Femur (tissue), 1 donor: ENCODE measurements around the gene CTBP2.
A peak's percentile ranks its signal among the peaks of the same experiment; 100 is the strongest.
"Not testable (repeated sequence)": the region's sequence is repeated elsewhere in the genome, so short reads cannot be mapped to it uniquely, and the experiment has no call there.

Experiments
- DNase-seq: peaks from one replicate; pipeline ENCODE4 v3.0.0-alpha.2; 2017

Gene CTBP2

GRCh38 chr10:125082881-125083575, 77.3 kb downstream of the CTBP2 start:
- DNase-seq = no peak

- not testable (repeated sequence) for DNase-seq
Measured at GRCh38 chr10:125082471-125082870, 77.9 kb downstream of the CTBP2 start.

- DNase-seq = no peak
Measured at GRCh38 chr10:125081931-125082330, 78.4 kb downstream of the CTBP2 start.

- DNase-seq = no peak
Measured at GRCh38 chr10:125080984-125081383, 79.4 kb downstream of the CTBP2 start.

DNA sequence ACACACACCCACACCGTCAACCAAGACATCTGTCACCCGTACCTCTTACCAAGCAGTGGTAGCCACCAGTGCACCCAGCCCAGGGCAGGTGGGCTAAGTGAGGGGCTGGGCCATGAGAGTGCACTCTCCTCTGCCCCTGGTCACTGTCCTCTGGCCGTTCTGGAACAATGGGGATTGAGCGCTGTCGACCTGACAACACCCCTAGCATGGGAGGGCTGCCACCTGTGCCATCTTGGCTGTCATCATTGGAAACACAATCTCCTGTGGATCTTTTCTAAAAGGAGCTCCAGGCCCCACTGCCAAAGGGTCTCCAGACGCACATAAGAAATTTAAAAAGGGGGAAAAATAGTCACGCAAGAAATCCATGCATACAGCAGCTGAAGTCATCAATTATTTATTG, 80.1 kb downstream of the CTBP2 start:
- no peak for DNase-seq

- DNase-seq = no peak
Measured at GRCh38 chr10:125079091-125079600, 81.2 kb downstream of the CTBP2 start.

- DNase-seq = no peak
Measured at GRCh38 chr10:125076891-125077541, 83.3 kb downstream of the CTBP2 start.

DNA sequence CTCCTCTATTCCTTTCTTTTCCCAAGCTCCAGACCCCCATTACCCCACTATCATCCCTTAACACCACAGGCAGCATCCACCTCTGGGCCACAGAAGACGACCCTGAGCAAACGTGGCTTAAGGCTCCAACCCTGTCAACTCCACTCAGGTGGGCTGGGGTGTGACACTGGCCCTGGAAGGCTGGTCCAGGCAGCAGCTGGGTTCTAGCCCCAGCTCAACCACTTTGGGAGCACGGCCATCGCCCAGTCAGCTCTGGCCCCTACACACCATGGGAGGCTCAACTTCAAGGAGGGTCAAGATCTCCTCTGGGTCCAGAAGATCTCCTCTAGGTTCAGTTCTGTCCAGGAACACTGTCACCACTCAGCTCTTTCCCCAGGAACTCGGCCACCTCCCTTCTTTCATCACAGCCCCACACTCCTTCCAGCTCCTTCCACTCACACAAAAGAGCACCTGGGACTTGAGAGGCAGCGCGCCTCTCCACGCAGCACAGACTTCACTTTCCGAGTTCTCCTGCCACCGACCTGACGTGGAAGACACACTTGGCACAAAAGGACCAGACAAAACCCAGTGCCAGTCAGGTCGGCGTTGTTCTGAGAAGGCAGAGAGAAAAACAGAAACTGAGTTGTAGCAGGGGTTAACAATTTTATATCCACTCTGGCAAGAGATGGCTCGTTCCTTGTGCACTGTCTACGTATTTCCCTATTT, 84.1 kb downstream of the CTBP2 start:
- no peak for DNase-seq

DNA sequence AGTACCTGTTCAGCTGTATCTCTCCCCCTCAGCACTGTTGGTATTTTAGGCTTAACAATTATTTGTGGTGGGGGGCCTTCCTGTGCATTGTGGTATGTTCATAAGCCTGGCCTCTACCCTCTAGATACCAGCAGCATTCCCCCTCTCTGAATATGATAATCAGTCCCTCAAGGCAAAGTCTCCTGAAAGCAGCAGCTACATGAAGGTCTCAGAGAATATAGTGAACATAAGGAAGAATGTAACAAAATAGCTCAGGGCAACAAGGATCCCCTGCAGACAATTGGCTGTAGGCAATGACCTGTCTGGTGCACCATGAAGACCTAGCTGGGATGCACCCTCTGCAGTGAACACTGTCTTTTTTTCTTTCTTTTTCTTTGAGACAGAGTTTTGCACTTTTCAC, 86.4 kb downstream of the CTBP2 start:
- no peak for DNase-seq

GRCh38 chr10:125072794-125073193, 87.6 kb downstream of the CTBP2 start:
- DNase-seq = no peak

- DNase-seq = no peak
Measured at GRCh38 chr10:125071008-125071407, 89.4 kb downstream of the CTBP2 start.

DNA sequence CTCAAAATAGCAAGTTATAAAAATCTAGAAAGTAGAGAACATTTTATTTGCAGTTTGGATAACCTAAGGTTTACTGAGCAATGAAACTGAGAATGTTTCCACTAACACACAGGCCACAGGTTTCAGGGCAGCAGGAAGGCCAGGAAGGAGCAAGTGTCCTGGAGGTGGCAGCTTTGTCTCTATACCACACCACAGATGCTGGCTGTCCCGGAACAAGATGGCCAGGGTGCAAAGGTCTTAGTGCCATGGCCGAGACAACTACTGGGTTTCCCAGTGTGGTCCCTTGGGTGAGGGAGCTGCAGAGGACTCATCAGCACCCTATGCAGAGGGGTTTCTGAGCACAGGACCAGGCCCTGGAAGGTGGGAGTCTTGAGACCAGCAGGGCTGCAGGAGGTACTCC, 92.0 kb downstream of the CTBP2 start:
- DNase-seq = no peak

GRCh38 chr10:125067764-125068163, 92.6 kb downstream of the CTBP2 start:
- DNase-seq = no peak

- no peak for DNase-seq
Measured at GRCh38 chr10:125066764-125067450, 93.5 kb downstream of the CTBP2 start.

- no peak for DNase-seq
Measured at GRCh38 chr10:125064681-125065492, 95.5 kb downstream of the CTBP2 start.

- no peak for DNase-seq
Measured at GRCh38 chr10:125063256-125063925, 97.0 kb downstream of the CTBP2 start.

DNA sequence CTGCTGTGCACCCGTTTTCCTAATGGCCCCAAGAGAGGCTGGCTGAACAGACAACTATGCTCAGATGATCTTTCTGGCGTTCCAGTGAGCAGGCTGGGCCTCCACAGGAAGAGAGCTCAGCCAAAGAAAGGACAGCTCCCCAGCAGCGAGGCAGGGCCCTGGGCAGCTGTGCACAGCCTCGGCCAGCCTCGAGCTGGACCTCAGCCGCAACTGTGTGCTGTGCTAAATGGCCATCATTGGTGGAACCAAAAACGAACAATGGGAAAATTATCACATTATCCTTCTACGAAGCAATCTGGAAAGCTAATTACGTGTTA, 97.5 kb downstream of the CTBP2 start:
- DNase-seq = no peak

- no peak for DNase-seq
Measured at GRCh38 chr10:125062227-125062913, 98.0 kb downstream of the CTBP2 start.

DNA sequence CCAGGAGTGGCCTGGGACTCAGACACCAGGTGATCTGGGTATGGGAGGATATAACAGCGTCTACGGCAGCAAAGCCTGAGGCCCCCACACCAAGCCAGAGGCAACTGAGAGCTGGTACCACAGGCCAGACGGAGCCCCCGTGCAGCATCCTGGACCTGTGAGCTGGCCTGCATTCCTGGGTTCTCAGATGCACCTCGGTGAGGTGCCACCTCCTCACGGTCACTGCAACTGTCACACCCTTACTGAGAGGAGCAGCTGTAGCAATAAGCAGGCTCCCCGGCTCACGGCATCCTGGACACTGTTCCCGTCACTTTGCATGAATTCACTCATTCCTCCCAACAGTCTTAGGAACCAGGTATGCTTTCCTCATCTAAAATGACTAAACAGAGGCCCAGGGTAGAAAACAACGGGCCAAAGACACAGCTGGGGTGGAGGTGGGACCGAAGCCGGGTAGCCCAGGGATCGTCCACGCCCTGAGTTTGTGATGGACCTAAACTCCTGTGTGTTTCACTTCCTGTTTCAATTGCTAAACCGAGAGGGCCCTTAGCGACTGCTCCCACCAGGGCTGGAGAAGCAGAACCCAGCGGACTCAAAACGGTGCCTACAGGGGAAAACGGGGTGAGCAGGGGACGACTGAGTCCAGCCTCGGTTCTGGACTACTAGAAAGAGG, 98.7 kb downstream of the CTBP2 start:
- no peak for DNase-seq

GRCh38 chr10:125060826-125061556, 99.4 kb downstream of the CTBP2 start:
- DNase-seq = peak; percentile 89
